Panc1 (cell line): ENCODE results near the gene PRSS27. TPM values are rescaled to one million over a fixed set of nuclear protein-coding genes. Genes with fewer than 3 reads are reported as not detected.

Source experiments
- ATAC-seq: fragments of 200-7000 bp; cut with Tn5 transposase; 2 replicates; pipeline ENCODE4 v1.9.1; 2020; ENCODE audit warnings: mild to moderate bottlenecking, moderate library complexity
- BruUV-seq: library from RNA; stranded (reverse); fragments of 400-500 nt; replicated peaks from 2 replicates; lab custom pipeline; 2021; lab: Mats Ljungman, UMichigan
- CTCF ChIA-PET: fragments of 300-600 bp; sonication (Branson Sonifier 250); formaldehyde crosslinking; loops from one replicate; lab custom pipeline; 2022; ENCODE audit warnings: antibody characterized with exemption; lab: Charles Lee
- POLR2A ChIA-PET: fragments of 300-600 bp; sonication (Branson Sonifier 250); formaldehyde crosslinking; loops from one replicate; lab custom pipeline; 2022; ENCODE audit warnings: antibody characterized with exemption; lab: Charles Lee
- DNase-seq: peaks from one replicate; pipeline ENCODE4 v3.0.0-alpha.2; 2010; ENCODE audit warnings: low read depth, low spot score
- H3K27ac ChIP-seq: 2 replicates; pipeline ENCODE4 v1.5.1; 2011; ENCODE audit warnings: mild to moderate bottlenecking, low read length, inconsistent platforms
- H3K27me3 ChIP-seq: fragments of 200-500 bp; sonication (Bioruptor generic); 2 replicates; pipeline ENCODE4 v1.6.0; 2014; ENCODE audit warnings: low read length, inconsistent platforms; ENCODE audit not compliant: control insufficient read depth, insufficient read depth
- H3K36me3 ChIP-seq: fragments of 200-500 bp; sonication (Bioruptor generic); 2 replicates; pipeline ENCODE4 v1.5.1; 2014; ENCODE audit warnings: inconsistent platforms, mild to moderate bottlenecking, low read length, moderate library complexity; ENCODE audit not compliant: control insufficient read depth, insufficient read depth
- H3K4me1 ChIP-seq: 2 replicates; pipeline ENCODE4 v1.5.1; 2011; ENCODE audit warnings: inconsistent platforms, mild to moderate bottlenecking, low read length, moderate library complexity; ENCODE audit not compliant: control insufficient read depth, insufficient read depth
- H3K4me3 ChIP-seq, 2 experiments: 2 replicates each; pipeline ENCODE4 v1.5.1; 2011 to 2012; ENCODE audit warnings: low read depth in 2 of 2, low read length in 2 of 2, mild to moderate bottlenecking in 2 of 2, inconsistent platforms in 1 of 2, moderate library complexity in 1 of 2
- H3K9me3 ChIP-seq: fragments of 200-500 bp; sonication (Bioruptor generic); 2 replicates; pipeline ENCODE4 v1.5.1; 2014; ENCODE audit warnings: low read depth, mild to moderate bottlenecking, inconsistent platforms, low read length, moderate library complexity; ENCODE audit not compliant: control insufficient read depth, insufficient read depth
- CTCF ChIP-seq: fragments of 450-650 bp; IDR thresholded peaks from 2 replicates; pipeline ENCODE4 v1.5.1; 2017; ENCODE audit warnings: mild to moderate bottlenecking
- POLR2AphosphoS5 ChIP-seq: IDR thresholded peaks from 2 replicates; pipeline ENCODE4 v1.6.1; 2012; ENCODE audit warnings: mild to moderate bottlenecking, low read depth, low read length, moderate library complexity
- REST ChIP-seq, 2 experiments: IDR thresholded peaks; 2 replicates each; pipeline ENCODE4 v1.6.1; 2011 to 2012; ENCODE audit warnings: low read depth in 2 of 2, control low read depth in 1 of 2, low read length in 1 of 2, mild to moderate bottlenecking in 1 of 2, moderate library complexity in 1 of 2; ENCODE audit not compliant: insufficient read depth in 1 of 2
- SIN3A ChIP-seq: IDR thresholded peaks from 2 replicates; pipeline ENCODE4 v1.6.1; 2012; ENCODE audit warnings: low read depth, mild to moderate bottlenecking, low read length, moderate library complexity, borderline replicate concordance; ENCODE audit not compliant: insufficient read depth
- TCF7L2 ChIP-seq: IDR thresholded peaks from 2 replicates; pipeline ENCODE4 v1.6.1; 2011; ENCODE audit warnings: mild to moderate bottlenecking, low read depth, low read length, inconsistent platforms
- in situ Hi-C: cut with HindIII; loops from 2 replicates; pipeline ENCODE4 v1.10.0; 2016; ENCODE audit warnings: low sequenced_read_pairs, low pct_unique_long_range_greater_than_20kb
- intact Hi-C: fragments of 100-400 bp; cut with micrococcal nuclease; formaldehyde crosslinking; loops from one replicate; pipeline ENCODE4 v1.10.0; 2022; ENCODE audit not compliant: unreplicated experiment
- total RNA-seq: library from RNA; stranded (reverse); gene quantifications from one replicate; pipeline ENCODE4 v1.2.1, GENCODE V29; 2021; ENCODE audit not compliant: unreplicated experiment

The PRSS27 gene
- total RNA-seq, 1 experiment from 2014 or later: 3.3 TPM

GRCh38 chr16:2713523-2713922 lies 6.5 kb downstream of the PRSS27 start:
- H3K4me3 ChIP-seq: no peak overlapping the region
- ATAC-seq (no peak), DNase-seq (no peak)
- BruUV-seq: no TSS peak
- CTCF ChIA-PET: no interaction called here
- POLR2A ChIA-PET: interaction anchor here (0.5 kb wide), 1 partner anchor 15 kb away, joined by 3 read pairs; no protein-coding TSS in a partner anchor
- no peak overlapping the region for H3K27ac ChIP-seq
- no peaks in the 10 kb centered on the region for H3K36me3 ChIP-seq
- intact Hi-C loops: no loop called here
- in situ Hi-C loops: no loop called here
- no peaks in the 10 kb centered on the region for H3K9me3 ChIP-seq
- TF ChIP-seq TCF7L2 (no peak), CTCF (no peak), POLR2AphosphoS5 (no peak), SIN3A (no peak), REST (IDR thresholded peaks at IDR 0.05; ENCODE audit: insufficient read depth in 1 of 2, low read depth in 2 of 2, low read length in 1 of 2) (no peak)
- H3K4me1 ChIP-seq: peaks cover under 1% of the 10 kb centered on the region
- no peaks in the 10 kb centered on the region for H3K27me3 ChIP-seq

- ATAC-seq (no peak), DNase-seq (no peak)
- in situ Hi-C loops: no loop called here
- no peak overlapping the region for H3K27ac ChIP-seq
- no peak overlapping the region for H3K4me3 ChIP-seq
- TF ChIP-seq POLR2AphosphoS5 (no peak), SIN3A (no peak), CTCF (no peak), TCF7L2 (no peak), REST (IDR thresholded peaks at IDR 0.05; ENCODE audit: insufficient read depth in 1 of 2, low read depth in 2 of 2, low read length in 1 of 2) (no peak)
- no peaks in the 10 kb centered on the region for H3K36me3 ChIP-seq
- CTCF ChIA-PET: interaction anchor here (0.7 kb wide), 1 partner anchor 111 kb away, joined by 6 read pairs; no protein-coding TSS in a partner anchor
- POLR2A ChIA-PET: no interaction called here
- intact Hi-C loops: no loop called here
- no TSS peak for BruUV-seq
- no peaks in the 10 kb centered on the region for H3K9me3 ChIP-seq
- no peaks in the 10 kb centered on the region for H3K27me3 ChIP-seq
- no peaks in the 10 kb centered on the region; the same call in none of the 2 replicates for H3K4me1 ChIP-seq
Measured at GRCh38 chr16:2712546-2712945, 7.5 kb downstream of the PRSS27 start.
